Bronchial smooth muscle cell (primary cell): ENCODE results near the gene SERBP1. TPM values are rescaled to one million over a fixed set of nuclear protein-coding genes. Genes with fewer than 3 reads are reported as not detected.

Experiments
- total RNA-seq: library from RNA; depleted of rRNA; stranded (reverse); fragments of >200 nt; gene quantifications from 2 replicates; pipeline ENCODE4 v1.2.1, GENCODE V29; 2014

The SERBP1 gene
- total RNA-seq = 160 and 174 TPM in 2 replicates

DNA sequence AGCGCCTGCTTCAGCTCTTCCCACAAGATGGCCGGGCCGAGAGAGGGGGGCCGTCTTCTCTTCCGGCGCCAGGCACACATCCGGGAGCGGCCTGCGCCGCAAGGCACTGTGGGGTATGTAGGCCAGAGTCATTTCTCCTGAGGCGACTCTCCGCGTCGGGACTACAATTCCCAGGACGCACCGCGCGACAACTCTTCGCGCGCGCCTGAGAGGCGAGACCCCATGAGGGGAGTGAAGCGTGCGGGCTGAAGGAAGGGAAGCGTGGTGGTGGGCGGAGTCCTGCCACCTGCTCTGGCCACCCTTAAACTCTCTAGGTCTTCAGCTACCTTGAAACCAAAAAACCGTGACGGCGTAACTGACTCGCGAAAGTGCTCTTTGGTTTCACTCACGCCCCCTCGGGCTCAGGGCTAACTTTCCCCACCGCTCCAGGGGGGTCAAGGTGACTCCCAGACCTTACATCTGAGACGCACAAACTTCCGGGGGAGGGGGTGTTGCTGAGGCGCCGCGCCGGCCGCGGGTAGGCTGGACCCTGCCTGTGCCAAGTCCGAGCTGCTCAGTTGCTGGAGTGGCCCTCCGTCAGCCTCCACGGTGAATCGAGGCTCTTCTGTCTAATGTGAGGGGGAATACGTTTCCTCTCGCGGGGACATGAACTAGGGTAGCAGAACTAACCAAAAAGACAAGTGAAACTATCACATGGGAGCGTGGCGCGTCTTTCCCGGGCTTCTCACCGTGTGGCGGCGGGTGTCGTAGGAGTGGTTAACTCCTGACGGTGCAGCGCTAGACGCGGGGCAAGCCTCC is at the start of gene SERBP1:
SERBP1 (minus strand) TSS at position 45 of the 798 bp plus-strand sequence. CDS start 102 bp downstream, outside the sequence.

Other genes with a start within 250 kb of the SERBP1 start
- gene IL12RB2, start 122.5 kb downstream of the SERBP1 start, total RNA-seq = not detected in 2 replicates